ENCODE results near the gene ZNF524. TPM values are rescaled to one million over a fixed set of nuclear protein-coding genes. Genes with fewer than 3 reads are reported as not detected.

ZNF524 gene
- total and polyA plus RNA-seq, 9 of the 15 experiments (the other 6 are each of a cell fraction or from before 2014, with no cell fraction given) = 0.08 to 15.6 (median 2.9) TPM

- TF ChIP-seq POLR2G (IDR thresholded peaks at IDR 0.05; ENCODE audit: low read depth, low read length) (peak; percentile 76), BHLHE40 (IDR thresholded peaks at IDR 0.05; ENCODE audit: low read length) (no peak), RBFOX2 (IDR thresholded peaks at IDR 0.05; ENCODE audit: low read depth, low read length) (peak; percentile 26; the same call in 1 of the 2 replicates), SRSF3 (IDR thresholded peaks at IDR 0.05; ENCODE audit: insufficient read depth, low read length) (no peak), ZNF263 (CRISPR knock-in tag; IDR thresholded peaks at IDR 0.05; ENCODE audit: borderline replicate concordance) (peak; percentile 25; the same call in 1 of the 2 replicates), ZFX (CRISPR knock-in tag; IDR thresholded peaks at IDR 0.05) (peak; percentile 11; the same call in 1 of the 2 replicates), RREB1 (CRISPR knock-in tag; IDR thresholded peaks at IDR 0.05) (no peak), KDM1A (IDR thresholded peaks at IDR 0.05) (no peak)
Measured at GRCh38 chr19:55643887-55644176, 43.7 kb downstream of the ZNF524 start (continued).
